Adrenal gland (tissue), 12 donors: ENCODE data around the gene EFNA1. TPM values are rescaled to one million over a fixed set of nuclear protein-coding genes. Genes with fewer than 3 reads are reported as not detected.
"Not testable (repeated sequence)": the region's sequence is repeated elsewhere in the genome, so short reads cannot be mapped to it uniquely, and the experiment has no call there.

Source experiments
- DNase-seq, 7 donors: peaks; one replicate each; pipeline ENCODE4 v3.0.0-alpha.2; 2019 to 2020
- H3K27ac ChIP-seq, 5 donors: fragments of 200-600 bp; sonication (generic) in 4 of 5; 1 replicate in 3 of 5; 2 replicates in 2 of 5; pipeline versions ENCODE4 v1.5.1 to v1.8.0; 2016 to 2020; ENCODE audit warnings: mild to moderate bottlenecking in 1 of 5
- H3K27me3 ChIP-seq: fragments of 200-600 bp; 2 replicates; pipeline ENCODE4 v1.8.0; 2021
- H3K36me3 ChIP-seq, 2 donors: fragments of 200-600 bp; replicated peaks in 1 of 2; 1 replicate in 1 of 2; 2 replicates in 1 of 2; pipeline versions ENCODE4 v1.5.1 to v1.8.0; 2018 to 2022
- H3K4me1 ChIP-seq, 2 donors: fragments of 200-600 bp; replicated peaks in 1 of 2; 1 replicate in 1 of 2; 2 replicates in 1 of 2; pipeline versions ENCODE4 v1.5.1 to v1.8.0; 2018 to 2021
- H3K4me3 ChIP-seq, 4 donors: fragments of 200-600 bp; sonication (generic) in 3 of 4; one replicate each; pipeline ENCODE4 v1.5.1; 2016 to 2018
- H3K9me3 ChIP-seq, 3 donors: fragments of 200-600 bp; sonication (generic) in 1 of 3; replicated peaks in 1 of 3; 1 replicate in 2 of 3; 2 replicates in 1 of 3; pipeline versions ENCODE4 v1.5.1 to v1.8.0; 2016 to 2021
- POLR2A ChIP-seq, 2 donors: fragments of 450-650 bp; IDR thresholded peaks; one replicate each; pipeline ENCODE4 v1.6.1; 2017; ENCODE audit warnings: antibody characterized with exemption in 2 of 2, mild to moderate bottlenecking in 2 of 2, moderate library complexity in 1 of 2
- whole genome bisulfite sequencing, 4 donors: extraction: QIAGEN DNeasy Blood & Tissue Kit in 2 of 4; methylation state at CpG; one replicate each; pipeline versions ENCODE4 v1.1.5 to v1.1.7; 2013 to 2017; 5-methylcytosine and 5-hydroxymethylcytosine counted together
- intact Hi-C, 2 donors: fragments of 100-400 bp; cut with DNase I; formaldehyde crosslinking; loops; one replicate each; pipeline versions ENCODE4 v1.14.1 to v1.15.0; 2022 to 2023
- polyA plus RNA-seq, 3 donors: library from polyadenylated mRNA; stranded (reverse); fragments of 200-250 nt in 2 of 3; fragments of 350-450 nt in 1 of 3; fragmentation: Illumina TruSeq in 1 of 3; extraction: RNeasy Lipid Tissue Mini Kit (QIAGEN cat#74804) in 1 of 3; gene quantifications; one replicate each; pipeline ENCODE4 v1.2.3, GENCODE V29; 2013 to 2014
- total RNA-seq, 9 donors: library from RNA; depleted of rRNA in 4 of 9; stranded (reverse); fragments of >200 nt in 4 of 9; fragments of 120-200 nt in 1 of 9; fragmentation: NEBNext Ultra II Directional in 1 of 9; extraction: Animal tissue kit (Norgen Biotek cat#: 25700) in 1 of 9; gene quantifications; one replicate each; pipeline versions ENCODE4 v1.1.0 to v1.2.4, GENCODE V29; 2013 to 2023
- TF ChIP-seq, protein P1 (sequence below), 6 experiments: fragments of 450-650 bp in 4 of 6; fragments of 200-600 bp in 2 of 6; sonication (generic) in 1 of 6; IDR thresholded peaks; 1 replicate in 5 of 6; 2 replicates in 1 of 6; pipeline versions ENCODE4 v1.5.1 to v1.8.0; 2016 to 2021; ENCODE audit warnings: antibody characterized with exemption in 6 of 6, mild to moderate bottlenecking in 2 of 6, moderate library complexity in 1 of 6
- donor health status: healthy with polysubstance abuse.
- donor health status: Bipolar disorder and iron deficiency.
- donor health status: DM: yes; HTN: yes; CAD: no.
- donor health status: DM: no; HTN: no; CAD: no.
- donor health status: DM: no; HTN: no; CAD: no.
- donor health status: DM: yes; HTN: yes; CAD: no.

EFNA1 gene
- total and polyA plus RNA-seq, 12 donors = 6.6 to 49.7 (median 28.9) TPM

DNA sequence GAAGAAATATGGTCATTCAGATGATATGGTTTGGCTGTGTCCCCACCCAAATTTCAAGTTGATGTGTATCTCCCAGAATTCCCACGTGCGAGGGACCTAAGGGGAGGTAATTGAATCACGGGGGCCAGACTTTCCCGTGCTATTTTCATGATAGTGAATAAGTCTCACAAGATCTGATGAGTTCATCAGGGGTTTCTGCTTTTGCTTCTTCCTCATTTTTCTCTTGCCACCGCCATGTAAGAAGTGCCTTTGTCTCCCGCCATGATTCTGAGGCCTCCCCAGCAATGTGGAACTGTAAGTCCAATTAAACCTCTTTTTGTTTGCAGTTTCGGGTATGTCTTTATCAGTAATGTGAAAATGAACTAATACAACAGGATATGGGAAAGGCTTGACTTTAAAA is 14.1 kb downstream of the EFNA1 start:
- Histone ChIP-seq H3K4me3 (no peak overlapping the region), H3K27ac (no peak overlapping the region), H3K4me1 (peaks cover 18 to 23% of the 10 kb centered on the region in 2 donors), H3K27me3 (no peaks in the 10 kb centered on the region), H3K9me3 (no peaks in the 10 kb centered on the region), H3K36me3 (no peaks in the 10 kb centered on the region)
- TF ChIP-seq, protein P1, sequence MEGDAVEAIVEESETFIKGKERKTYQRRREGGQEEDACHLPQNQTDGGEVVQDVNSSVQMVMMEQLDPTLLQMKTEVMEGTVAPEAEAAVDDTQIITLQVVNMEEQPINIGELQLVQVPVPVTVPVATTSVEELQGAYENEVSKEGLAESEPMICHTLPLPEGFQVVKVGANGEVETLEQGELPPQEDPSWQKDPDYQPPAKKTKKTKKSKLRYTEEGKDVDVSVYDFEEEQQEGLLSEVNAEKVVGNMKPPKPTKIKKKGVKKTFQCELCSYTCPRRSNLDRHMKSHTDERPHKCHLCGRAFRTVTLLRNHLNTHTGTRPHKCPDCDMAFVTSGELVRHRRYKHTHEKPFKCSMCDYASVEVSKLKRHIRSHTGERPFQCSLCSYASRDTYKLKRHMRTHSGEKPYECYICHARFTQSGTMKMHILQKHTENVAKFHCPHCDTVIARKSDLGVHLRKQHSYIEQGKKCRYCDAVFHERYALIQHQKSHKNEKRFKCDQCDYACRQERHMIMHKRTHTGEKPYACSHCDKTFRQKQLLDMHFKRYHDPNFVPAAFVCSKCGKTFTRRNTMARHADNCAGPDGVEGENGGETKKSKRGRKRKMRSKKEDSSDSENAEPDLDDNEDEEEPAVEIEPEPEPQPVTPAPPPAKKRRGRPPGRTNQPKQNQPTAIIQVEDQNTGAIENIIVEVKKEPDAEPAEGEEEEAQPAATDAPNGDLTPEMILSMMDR (IDR thresholded peaks at IDR 0.05) = no peak
- no peak for TF ChIP-seq POLR2A (IDR thresholded peaks at IDR 0.05)
- no peak for DNase-seq
- 67 to 81% (median 74%) methylated on average over 7 of the region's 7 CpGs for WGBS, 4 donors
- intact Hi-C loops = no loop called here

DNA sequence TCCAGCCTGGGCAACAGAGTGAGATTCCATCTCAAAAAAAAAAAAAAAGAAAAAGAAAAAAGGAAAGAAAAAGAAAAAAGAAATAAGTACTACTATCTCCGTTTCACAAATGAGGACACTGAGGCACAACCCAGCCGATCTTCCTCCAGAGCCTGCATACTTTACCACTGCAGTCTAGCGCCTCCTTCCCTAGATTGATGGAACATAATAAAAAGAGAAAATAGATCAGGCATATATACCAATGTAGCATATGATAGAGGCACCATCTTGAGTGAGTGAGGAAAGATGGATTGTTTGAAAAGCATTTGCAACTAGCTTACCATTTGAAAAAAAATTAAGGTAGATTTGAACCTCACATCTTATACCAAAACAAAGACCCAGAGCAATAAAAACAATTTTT is 17.8 kb downstream of the EFNA1 start:
- intact Hi-C loops = no loop called here
- no peak overlapping the region for H3K27ac ChIP-seq

DNA sequence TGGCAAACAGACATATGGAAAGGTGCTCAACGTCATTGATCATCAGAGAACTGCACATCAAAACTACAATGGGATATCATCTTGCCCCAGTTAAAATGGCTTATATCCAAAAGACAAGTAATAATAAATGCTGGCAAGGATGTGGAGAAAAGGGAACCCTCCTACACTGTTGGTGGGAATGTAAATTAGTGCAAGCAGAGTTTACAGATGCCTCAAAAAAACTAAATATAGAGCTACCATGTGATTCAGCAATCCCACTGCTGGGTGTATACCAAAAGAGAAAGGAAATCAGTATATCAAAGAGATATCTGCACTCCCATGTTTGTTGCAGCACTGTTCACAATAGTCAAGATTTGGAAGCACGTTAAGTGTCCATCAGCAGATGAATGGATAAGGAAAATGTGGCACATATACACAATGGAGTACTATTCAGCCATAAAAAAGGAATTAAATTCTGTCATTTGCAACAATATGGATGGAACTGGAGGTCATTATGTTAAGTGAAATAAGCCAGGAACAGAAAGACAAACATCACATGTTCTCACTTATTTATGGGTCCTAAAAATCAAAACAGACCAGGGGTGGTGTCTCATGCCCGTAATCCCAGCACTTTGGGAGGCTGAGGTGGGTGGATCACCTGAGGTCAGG is 28.4 kb downstream of the EFNA1 start:
- H3K4me1 ChIP-seq, H3K36me3 ChIP-seq, H3K9me3 ChIP-seq, DNase-seq, H3K4me3 ChIP-seq, intact Hi-C loops, H3K27me3 ChIP-seq, H3K27ac ChIP-seq: not testable (repeated sequence)
- 64 to 72% (median 67%) methylated on average over 3 of the region's 3 CpGs for WGBS, 4 donors

More for the DNA sequence above, 17.8 kb downstream of the EFNA1 start:
- no peak overlapping the region for H3K4me3 ChIP-seq
- peaks cover 5% of the 10 kb centered on the region for H3K27me3 ChIP-seq
- TF ChIP-seq POLR2A (IDR thresholded peaks at IDR 0.05) = no peak
- TF ChIP-seq, protein P1 (IDR thresholded peaks at IDR 0.05) = no peak
- no peaks in the 10 kb centered on the region for H3K36me3 ChIP-seq
- DNase-seq = no peak
- no peaks in the 10 kb centered on the region for H3K9me3 ChIP-seq
- no peaks in the 10 kb centered on the region for H3K4me1 ChIP-seq
- 69 to 81% (median 73%) methylated on average over 3 of the region's 3 CpGs for WGBS, 4 donors

DNA sequence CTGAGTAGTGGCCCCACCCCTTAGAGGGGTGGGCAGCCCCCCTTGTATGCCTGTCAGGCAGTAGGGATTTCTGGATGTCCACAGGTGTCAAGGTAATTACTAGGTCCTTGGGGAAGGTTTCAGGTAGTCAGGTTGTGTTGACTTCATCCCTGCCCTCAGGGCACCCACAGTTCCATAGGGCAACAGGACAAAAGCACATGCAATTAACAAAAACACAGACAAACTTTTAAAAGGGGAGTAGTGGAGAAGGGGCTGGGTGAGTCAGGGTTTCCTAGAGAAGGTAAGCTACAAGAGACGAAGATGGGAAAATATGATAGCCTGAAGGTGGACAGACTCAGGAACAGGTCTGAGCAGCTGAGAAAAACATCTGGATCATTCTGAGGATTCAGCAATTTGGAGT is 31.3 kb downstream of the EFNA1 start:
- Histone ChIP-seq H3K4me1 (no peaks in the 10 kb centered on the region), H3K36me3 (no peaks in the 10 kb centered on the region), H3K27ac (no peak overlapping the region), H3K4me3 (no peak overlapping the region), H3K9me3 (no peaks in the 10 kb centered on the region), H3K27me3 (no peaks in the 10 kb centered on the region)
- TF ChIP-seq, protein P1 (IDR thresholded peaks at IDR 0.05) = no peak
- no peak for TF ChIP-seq POLR2A (IDR thresholded peaks at IDR 0.05)
- intact Hi-C loops = no loop called here
- WGBS, 4 donors = 60 to 78% (median 72%) methylated on average over 1 of the region's 1 CpG
- DNase-seq = no peak

DNA sequence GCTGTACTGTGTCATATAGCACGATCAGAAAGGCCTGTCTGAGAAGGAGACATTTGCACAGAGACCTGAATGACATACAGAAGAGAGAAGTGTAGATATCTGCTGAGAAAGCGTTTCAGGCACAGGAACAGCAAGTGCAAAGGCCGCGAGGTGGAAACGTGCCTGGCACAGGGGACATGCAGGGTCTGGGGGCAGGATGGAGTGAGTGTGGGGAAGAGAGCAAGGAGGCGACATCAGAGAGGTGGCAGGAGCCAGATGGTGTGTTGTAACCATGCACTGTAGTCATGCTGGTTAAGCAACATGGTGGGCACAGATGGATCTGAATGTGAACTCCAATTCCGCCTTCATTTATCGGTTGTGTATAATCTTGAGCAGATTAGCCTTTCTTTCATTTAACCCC is 32.5 kb downstream of the EFNA1 start:
- TF ChIP-seq, protein P1 (IDR thresholded peaks at IDR 0.05) = no peak
- no peak for TF ChIP-seq POLR2A (IDR thresholded peaks at IDR 0.05)
- peak in 1 of 7 donors; percentile 20 for DNase-seq
- WGBS, 4 donors = 72 to 81% (median 78%) methylated on average over 8 of the region's 8 CpGs

DNA sequence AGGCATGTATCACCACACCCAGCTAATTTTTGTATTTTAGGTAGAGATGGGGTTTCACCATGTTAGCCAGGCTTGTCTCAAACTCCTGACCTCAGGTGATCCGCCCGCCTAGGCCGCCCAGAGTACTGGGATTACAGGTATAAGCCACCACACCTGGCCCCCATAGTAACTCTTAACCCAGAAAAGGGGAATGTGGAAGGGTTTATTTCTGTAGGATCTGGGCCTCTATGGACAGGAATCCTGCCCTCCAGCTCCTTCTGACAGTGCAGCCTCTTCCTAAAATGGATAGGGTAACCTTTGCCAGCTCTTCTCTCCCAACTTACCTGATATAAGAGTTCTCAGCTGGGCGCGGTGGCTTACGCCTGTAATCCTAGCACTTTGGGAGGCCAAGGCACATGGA is 35.0 kb downstream of the EFNA1 start:
- intact Hi-C loops, H3K27me3 ChIP-seq, H3K36me3 ChIP-seq, H3K27ac ChIP-seq, H3K9me3 ChIP-seq, H3K4me3 ChIP-seq: not testable (repeated sequence)
- peaks cover 0 to 13% of the 10 kb centered on the region in 2 donors for H3K4me1 ChIP-seq
- peak in 1 of 7 donors; percentile 33 for DNase-seq
- 85 to 95% (median 92%) methylated on average over 6 of the region's 6 CpGs for WGBS, 4 donors

More for the DNA sequence above, 32.5 kb downstream of the EFNA1 start:
- Histone ChIP-seq H3K4me1 (no peaks in the 10 kb centered on the region), H3K36me3 (no peaks in the 10 kb centered on the region), H3K9me3 (no peaks in the 10 kb centered on the region), H3K27ac (no peak overlapping the region), H3K27me3 (no peaks in the 10 kb centered on the region), H3K4me3 (no peak overlapping the region)
- intact Hi-C loops = no loop called here

DNA sequence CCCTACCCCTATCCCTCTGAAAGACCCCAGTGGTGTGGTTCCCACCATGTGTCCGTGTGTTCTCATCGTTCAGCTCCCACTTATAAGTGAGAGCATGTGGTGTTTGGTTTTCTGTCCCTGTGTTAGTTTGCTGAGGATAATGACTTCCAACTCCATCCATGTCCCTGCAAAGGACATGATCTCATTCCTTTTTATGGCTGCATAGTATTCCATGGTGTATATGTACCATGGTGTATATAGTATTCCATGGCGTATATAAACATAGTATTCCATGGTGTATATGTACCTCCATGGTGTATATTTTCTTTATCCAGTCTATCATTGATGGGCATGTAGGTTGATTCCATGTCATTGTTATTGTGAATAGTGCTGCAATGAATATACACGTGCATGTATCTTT is 36.1 kb downstream of the EFNA1 start:
- H3K36me3 ChIP-seq, DNase-seq, intact Hi-C loops, H3K27me3 ChIP-seq, H3K4me3 ChIP-seq, H3K27ac ChIP-seq, H3K9me3 ChIP-seq: not testable (repeated sequence)
- peaks cover 0 to 15% of the 10 kb centered on the region in 2 donors for H3K4me1 ChIP-seq
- WGBS, 4 donors = 89 to 96% (median 95%) methylated on average over 4 of the region's 4 CpGs
